A549 (cell line): ENCODE measurements around the gene BAG5. TPM values are rescaled to one million over a fixed set of nuclear protein-coding genes. Genes with fewer than 3 reads are reported as not detected.
A peak's percentile ranks its signal among the peaks of the same experiment; 100 is the strongest.

Experiments
- ATAC-seq, 2 experiments: fragments of 200-7000 bp in 1 of 2; fragments of >200 bp in 1 of 2; cut with Nextera tagmentation in 1 of 2; cut with Tn5 transposase in 1 of 2; 3 replicates each; pipeline versions ENCODE4 v1.8.0 to v1.9.1; 2018 to 2020; ENCODE audit warnings: mild to moderate bottlenecking in 1 of 2, moderate library complexity in 1 of 2
- CTCF ChIA-PET: fragments of 300-600 bp; sonication (Branson Sonifier 250); formaldehyde crosslinking; extraction: SDS; loops from one replicate; lab custom pipeline; 2021; ENCODE audit warnings: antibody characterized with exemption, inconsistent platforms; lab: Yijun Ruan, JAX
- POLR2A ChIA-PET: fragments of 350-600 bp; formaldehyde crosslinking; extraction: SDS; loops from one replicate; lab custom pipeline; 2021; ENCODE audit warnings: antibody characterized with exemption, inconsistent platforms; lab: Yijun Ruan, JAX
- DNase-seq, 2 experiments: peaks; one replicate each; pipeline versions ENCODE4 v3.0.0 to v3.0.0-alpha.2; 2011 to 2016; ENCODE audit warnings: low read depth in 1 of 2, low spot score in 1 of 2
- FAIRE-seq: peaks from 2 replicates; lab custom pipeline; 2011; peaks lifted over from hg19 to GRCh38; lab: Jason Lieb, UNC
- H3K27ac ChIP-seq, 2 experiments: fragments of >200 bp; sonication (Bioruptor Twin); formaldehyde crosslinking; 3 replicates each; pipeline ENCODE4 v1.5.1; 2016 to 2017
- H3K4me1 ChIP-seq: fragments of >200 bp; sonication (Bioruptor Twin); formaldehyde crosslinking; 3 replicates; pipeline ENCODE4 v1.6.1; 2016
- H3K4me2 ChIP-seq: fragments of >200 bp; sonication (Bioruptor Twin); formaldehyde crosslinking; 3 replicates; pipeline ENCODE4 v1.6.1; 2016
- H3K4me3 ChIP-seq: fragments of >200 bp; sonication (Bioruptor Twin); formaldehyde crosslinking; 3 replicates; pipeline ENCODE4 v1.5.1; 2016
- H3K9me3 ChIP-seq: fragments of >200 bp; sonication (Bioruptor Twin); formaldehyde crosslinking; 3 replicates; pipeline ENCODE4 v1.6.1; 2016
- CEBPB ChIP-seq, 2 experiments: fragments of >200 bp in 1 of 2; sonication (Bioruptor Twin) in 1 of 2; formaldehyde crosslinking in 1 of 2; IDR thresholded peaks; 2 replicates each; pipeline ENCODE4 v1.6.1; 2012 to 2016
- FOSL2 ChIP-seq, 2 experiments: fragments of 450-650 bp in 1 of 2; fragments of >200 bp in 1 of 2; sonication (Bioruptor Twin) in 1 of 2; formaldehyde crosslinking; IDR thresholded peaks; 2 replicates each; pipeline versions ENCODE4 v1.5.0 to v1.6.1; 2016 to 2020; ENCODE audit warnings: mild to moderate bottlenecking in 1 of 2, moderate library complexity in 1 of 2
- FOXS1 ChIP-seq: fragments of 250-450 bp; sonication (Bioruptor Pico); IDR thresholded peaks from 2 replicates; pipeline ENCODE4 v1.5.0; 2020; ENCODE audit warnings: mild to moderate bottlenecking, moderate library complexity
- GATA3 ChIP-seq: IDR thresholded peaks from 2 replicates; pipeline ENCODE4 v1.6.1; 2012; ENCODE audit warnings: borderline replicate concordance
- HOXA7 ChIP-seq: fragments of 250-450 bp; sonication (Bioruptor Pico); IDR thresholded peaks from 2 replicates; pipeline ENCODE4 v1.5.0; 2020; ENCODE audit warnings: mild to moderate bottlenecking, moderate library complexity
- JUN ChIP-seq, 2 experiments: fragments of >200 bp; sonication (Bioruptor Twin); formaldehyde crosslinking; IDR thresholded peaks; 2 replicates in 1 of 2; 3 replicates in 1 of 2; pipeline ENCODE4 v1.6.1; 2016 to 2017
- KDM1A ChIP-seq: fragments of 200-600 bp; sonication (generic); IDR thresholded peaks from 2 replicates; pipeline ENCODE4 v1.6.1; 2016; ENCODE audit warnings: low read depth, mild to moderate bottlenecking
- MAZ ChIP-seq: fragments of 150-350 bp; IDR thresholded peaks from 2 replicates; pipeline ENCODE4 v1.6.1; 2014; ENCODE audit warnings: antibody characterized with exemption, low read depth, low read length, borderline replicate concordance
- NR3C1 ChIP-seq: fragments of >200 bp; sonication (Bioruptor Twin); formaldehyde crosslinking; IDR thresholded peaks from 3 replicates; pipeline ENCODE4 v1.6.1; 2017
- TFCP2L1 ChIP-seq: fragments of 250-450 bp; sonication (Bioruptor Pico); IDR thresholded peaks from 2 replicates; pipeline ENCODE4 v1.5.0; 2021; ENCODE audit warnings: mild to moderate bottlenecking
- TP53 ChIP-seq: fragments of 250-450 bp; sonication (Bioruptor Pico); IDR thresholded peaks from 2 replicates; pipeline ENCODE4 v1.5.0; 2021; ENCODE audit warnings: mild to moderate bottlenecking, moderate library complexity
- ZC3H11A ChIP-seq: fragments of 450-650 bp; IDR thresholded peaks from 2 replicates; pipeline ENCODE4 v1.6.1; 2014; ENCODE audit warnings: antibody characterized with exemption, mild to moderate bottlenecking
- ZFP36 ChIP-seq: fragments of 450-650 bp; IDR thresholded peaks from 2 replicates; pipeline ENCODE4 v1.6.1; 2014; ENCODE audit warnings: borderline replicate concordance; ENCODE audit not compliant: partially characterized antibody
- ZSCAN20 ChIP-seq: fragments of 250-450 bp; sonication (Bioruptor Pico); IDR thresholded peaks from 2 replicates; pipeline ENCODE4 v1.8.0; 2022; ENCODE audit warnings: mild to moderate bottlenecking, moderate library complexity
- WGBS: methylation state at CpG from one replicate; pipeline ENCODE4 v1.1.6; 2017; ENCODE audit errors: missing lambda C conversion rate; 5-methylcytosine and 5-hydroxymethylcytosine counted together
- polyA plus RNA-seq, 4 experiments: library from polyadenylated mRNA; depleted of rRNA in 3 of 4; stranded (reverse); fragments of >200 nt; fragmentation: RNase III in 1 of 4; extraction: RNeasy Plus Mini Kit Qiagen cat#74134 plus additional on column Dnase treatment in 1 of 4; gene quantifications; 2 replicates in 3 of 4; 3 replicates in 1 of 4; pipeline ENCODE4 v1.2.3, GENCODE V29; 2011 to 2017
- TF ChIP-seq, protein P1 (sequence below): fragments of 150-350 bp; IDR thresholded peaks from 2 replicates; pipeline ENCODE4 v1.6.1; 2014; ENCODE audit warnings: low read depth, mild to moderate bottlenecking, low read length
- TF ChIP-seq, protein P2 (sequence below): fragments of >200 bp; sonication (Bioruptor Twin); formaldehyde crosslinking; IDR thresholded peaks from 3 replicates; pipeline ENCODE4 v1.5.1; 2016
- TF ChIP-seq, protein P3 (sequence below): IDR thresholded peaks from 2 replicates; pipeline ENCODE4 v1.6.1; 2012
- TF ChIP-seq, protein P4 (sequence below): fragments of >200 bp; sonication (Bioruptor Twin); formaldehyde crosslinking; IDR thresholded peaks from 3 replicates; pipeline ENCODE4 v1.6.1; 2016

Gene BAG5
- polyA plus RNA-seq, 2 of the 4 experiments (the other 2 are of a cell fraction), result 20.8 to 24.8 TPM

- ATAC-seq, result peak; percentile 2 to 5; a peak in 4 of 6 replicates
- Histone ChIP-seq H3K4me2 (peak overlapping the region; percentile 71), H3K9me3 (no peaks in the 10 kb centered on the region), H3K4me3 (no peak overlapping the region), H3K4me1 (peaks cover 38% of the 10 kb centered on the region), H3K27ac (peak overlapping the region; percentile 31 to 75; a peak in 4 of 6 replicates)
- CTCF ChIA-PET, result interaction anchor here (0.6 to 28.8 kb wide), 6 partner anchors 8 to 142 kb away, joined by 3 to 489 read pairs (median 8); partner anchors contain the start of genes CKB and TRMT61A
- no peak for FAIRE-seq
- POLR2A ChIA-PET, result interaction anchor here (1.2 to 2.4 kb wide), 3 partner anchors 12 to 20 kb away, joined by 4 to 22 read pairs (median 6); partner anchors contain the start of genes CKB and TRMT61A
- WGBS, result 64% methylated on average over 10 of the region's 17 CpGs
- no peak for DNase-seq
- TF ChIP-seq KDM1A, result no peak
- TF ChIP-seq, protein P1, sequence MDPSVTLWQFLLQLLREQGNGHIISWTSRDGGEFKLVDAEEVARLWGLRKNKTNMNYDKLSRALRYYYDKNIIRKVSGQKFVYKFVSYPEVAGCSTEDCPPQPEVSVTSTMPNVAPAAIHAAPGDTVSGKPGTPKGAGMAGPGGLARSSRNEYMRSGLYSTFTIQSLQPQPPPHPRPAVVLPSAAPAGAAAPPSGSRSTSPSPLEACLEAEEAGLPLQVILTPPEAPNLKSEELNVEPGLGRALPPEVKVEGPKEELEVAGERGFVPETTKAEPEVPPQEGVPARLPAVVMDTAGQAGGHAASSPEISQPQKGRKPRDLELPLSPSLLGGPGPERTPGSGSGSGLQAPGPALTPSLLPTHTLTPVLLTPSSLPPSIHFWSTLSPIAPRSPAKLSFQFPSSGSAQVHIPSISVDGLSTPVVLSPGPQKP, result no peak
- no peak for TF ChIP-seq FOXS1 (CRISPR knock-in tag)
- TF ChIP-seq, protein P2, sequence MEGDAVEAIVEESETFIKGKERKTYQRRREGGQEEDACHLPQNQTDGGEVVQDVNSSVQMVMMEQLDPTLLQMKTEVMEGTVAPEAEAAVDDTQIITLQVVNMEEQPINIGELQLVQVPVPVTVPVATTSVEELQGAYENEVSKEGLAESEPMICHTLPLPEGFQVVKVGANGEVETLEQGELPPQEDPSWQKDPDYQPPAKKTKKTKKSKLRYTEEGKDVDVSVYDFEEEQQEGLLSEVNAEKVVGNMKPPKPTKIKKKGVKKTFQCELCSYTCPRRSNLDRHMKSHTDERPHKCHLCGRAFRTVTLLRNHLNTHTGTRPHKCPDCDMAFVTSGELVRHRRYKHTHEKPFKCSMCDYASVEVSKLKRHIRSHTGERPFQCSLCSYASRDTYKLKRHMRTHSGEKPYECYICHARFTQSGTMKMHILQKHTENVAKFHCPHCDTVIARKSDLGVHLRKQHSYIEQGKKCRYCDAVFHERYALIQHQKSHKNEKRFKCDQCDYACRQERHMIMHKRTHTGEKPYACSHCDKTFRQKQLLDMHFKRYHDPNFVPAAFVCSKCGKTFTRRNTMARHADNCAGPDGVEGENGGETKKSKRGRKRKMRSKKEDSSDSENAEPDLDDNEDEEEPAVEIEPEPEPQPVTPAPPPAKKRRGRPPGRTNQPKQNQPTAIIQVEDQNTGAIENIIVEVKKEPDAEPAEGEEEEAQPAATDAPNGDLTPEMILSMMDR, result no peak
- no peak for TF ChIP-seq TFCP2L1
- TF ChIP-seq TP53 (CRISPR knock-in tag), result no peak
- TF ChIP-seq GATA3, result no peak
- TF ChIP-seq, protein P3, sequence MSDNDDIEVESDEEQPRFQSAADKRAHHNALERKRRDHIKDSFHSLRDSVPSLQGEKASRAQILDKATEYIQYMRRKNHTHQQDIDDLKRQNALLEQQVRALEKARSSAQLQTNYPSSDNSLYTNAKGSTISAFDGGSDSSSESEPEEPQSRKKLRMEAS, result peak; percentile 9; the same call in 1 of the 2 replicates
- peak; percentile 4; the same call in 1 of the 2 replicates for TF ChIP-seq HOXA7 (CRISPR knock-in tag)
- TF ChIP-seq ZC3H11A, result no peak
- 0 out of 5 replicates have a peak, but pooled peaks of 1 of the 2 experiments have one; percentile 1 for TF ChIP-seq JUN (IDR thresholded peaks at IDR 0.05)
- TF ChIP-seq ZFP36, result no peak
Measured at GRCh38 chr14:103540821-103541708, 21.4 kb downstream of the BAG5 start.

- no peak overlapping the region for H3K4me2 ChIP-seq
- WGBS, result 92% methylated on average over 25 of the region's 28 CpGs
Measured at GRCh38 chr14:103539056-103539825, 23.2 kb downstream of the BAG5 start.

More at GRCh38 chr14:103539056-103539825, 23.2 kb downstream of the BAG5 start:
- FAIRE-seq (no peak), ATAC-seq (peak in 1 of 2 experiments; percentile 4; a peak in 1 of 6 replicates), DNase-seq (no peak)
- Histone ChIP-seq H3K4me3 (no peak overlapping the region), H3K9me3 (no peaks in the 10 kb centered on the region), H3K27ac (peak overlapping the region in 1 of 2 experiments; percentile 26; a peak in 1 of 6 replicates), H3K4me1 (peaks cover 38% of the 10 kb centered on the region)
- no peak for TF ChIP-seq NR3C1
- no peak for TF ChIP-seq FOSL2 (IDR thresholded peaks at IDR 0.05)
- no peak for TF ChIP-seq FOSL2 (CRISPR knock-in tag; IDR thresholded peaks at IDR 0.05)
- TF ChIP-seq MAZ, result no peak
- TF ChIP-seq ZSCAN20 (CRISPR knock-in tag), result no peak
- no peak for TF ChIP-seq CEBPB (IDR thresholded peaks at IDR 0.05)
- TF ChIP-seq, protein P4, sequence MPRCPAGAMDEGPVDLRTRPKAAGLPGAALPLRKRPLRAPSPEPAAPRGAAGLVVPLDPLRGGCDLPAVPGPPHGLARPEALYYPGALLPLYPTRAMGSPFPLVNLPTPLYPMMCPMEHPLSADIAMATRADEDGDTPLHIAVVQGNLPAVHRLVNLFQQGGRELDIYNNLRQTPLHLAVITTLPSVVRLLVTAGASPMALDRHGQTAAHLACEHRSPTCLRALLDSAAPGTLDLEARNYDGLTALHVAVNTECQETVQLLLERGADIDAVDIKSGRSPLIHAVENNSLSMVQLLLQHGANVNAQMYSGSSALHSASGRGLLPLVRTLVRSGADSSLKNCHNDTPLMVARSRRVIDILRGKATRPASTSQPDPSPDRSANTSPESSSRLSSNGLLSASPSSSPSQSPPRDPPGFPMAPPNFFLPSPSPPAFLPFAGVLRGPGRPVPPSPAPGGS, result no peak
- ChIA-PET POLR2A (interaction anchor here (0.9 to 1.9 kb wide), 2 partner anchors 10 to 17 kb away, joined by 4 to 6 read pairs; partner anchors contain the start of gene TRMT61A), CTCF (interaction anchor here (11.8 to 28.8 kb wide), 3 partner anchors 6 to 20 kb away, joined by 184 to 489 read pairs (median 184); partner anchors contain the start of genes CKB and TRMT61A)
